Activated B cell treated with CpG ODN at 0.5 μM for 24 hours (primary cell): Measurements from ENCODE around the gene CENPQ. TPM values are rescaled to one million over a fixed set of nuclear protein-coding genes. Genes with fewer than 3 reads are reported as not detected.

ENCODE experiments used
- ATAC-seq: fragments of 200-7000 bp; cut with Tn5 transposase; one replicate; pipeline ENCODE4 v1.10.0; 2021; ENCODE audit warnings: low read depth, mild to moderate bottlenecking, moderate library complexity
- CTCF ChIA-PET: fragments of 350-600 bp; sonication (Branson Sonifier 250); formaldehyde crosslinking; loops from one replicate; lab custom pipeline; 2021; ENCODE audit warnings: antibody characterized with exemption; lab: Charles Lee
- POLR2A ChIA-PET: fragments of 350-600 bp; sonication (Branson Sonifier 250); formaldehyde crosslinking; loops from one replicate; lab custom pipeline; 2021; ENCODE audit warnings: antibody characterized with exemption; lab: Charles Lee
- DNase-seq: peaks from one replicate; pipeline ENCODE4 v3.0.0; 2022
- H3K27ac Mint-ChIP-seq: one replicate; pipeline ENCODE4 v1.8.0; 2020; ENCODE audit warnings: mixed read lengths
- H3K27me3 Mint-ChIP-seq: one replicate; pipeline ENCODE4 v1.8.0; 2021; ENCODE audit warnings: mixed read lengths
- H3K36me3 Mint-ChIP-seq: one replicate; pipeline ENCODE4 v1.8.0; 2021; ENCODE audit warnings: low read depth, mixed read lengths
- H3K4me1 Mint-ChIP-seq: one replicate; pipeline ENCODE4 v1.8.0; 2021; ENCODE audit warnings: mixed read lengths
- H3K4me3 Mint-ChIP-seq: one replicate; pipeline ENCODE4 v1.8.0; 2020; ENCODE audit warnings: mild to moderate bottlenecking, mixed read lengths
- H3K9me3 Mint-ChIP-seq: one replicate; pipeline ENCODE4 v1.8.0; 2020; ENCODE audit warnings: mixed read lengths
- CTCF ChIP-seq: fragments of 200-600 bp; IDR thresholded peaks from one replicate; pipeline ENCODE4 v1.8.0; 2022; ENCODE audit warnings: antibody characterized with exemption, mild to moderate bottlenecking
- intact Hi-C: fragments of 100-400 bp; cut with micrococcal nuclease; formaldehyde crosslinking; loops from one replicate; pipeline ENCODE4 v1.15.1; 2024
- total RNA-seq: library from RNA; stranded (reverse); gene quantifications from 2 replicates; pipeline ENCODE4 v1.2.3, GENCODE V29; 2022

CENPQ gene
- total RNA-seq, 1 donor from 2014 or later = 7.1 TPM

DNA sequence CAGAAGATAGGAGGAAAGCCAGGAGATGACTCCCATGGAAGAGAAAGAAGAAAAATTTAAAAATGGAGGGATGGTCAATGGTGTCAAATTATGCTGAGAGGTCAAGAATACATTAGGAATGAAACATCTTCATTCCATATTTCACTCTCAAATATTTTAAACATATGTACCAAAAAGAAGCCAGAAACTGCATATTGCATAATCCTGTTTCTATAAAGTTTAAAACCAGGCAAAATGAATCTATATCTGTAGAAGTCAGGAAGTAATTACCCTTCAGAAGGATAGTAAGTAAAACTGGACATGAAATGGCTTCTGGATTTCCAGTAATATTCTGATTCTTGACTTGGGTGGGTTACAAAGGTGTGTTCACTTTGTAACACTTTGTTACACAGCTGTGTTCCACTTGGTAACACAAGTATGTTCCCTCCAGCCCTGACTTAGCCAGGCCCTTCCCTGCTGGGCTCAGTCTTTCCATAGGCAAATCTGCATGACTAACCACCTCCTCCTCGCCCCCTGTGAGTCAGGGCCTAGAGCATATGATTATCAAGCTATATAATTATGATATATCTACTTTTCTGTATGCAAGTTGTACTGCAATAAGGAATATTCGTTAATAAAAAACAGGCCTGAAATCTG lies 67.1 kb downstream of the CENPQ start:
- peaks cover 4% of the 10 kb centered on the region for H3K27me3 Mint-ChIP-seq
- intact Hi-C loops = no loop called here
- TF ChIP-seq CTCF = no peak
- H3K4me1 Mint-ChIP-seq = peaks cover 3% of the 10 kb centered on the region
- no peaks in the 10 kb centered on the region for H3K36me3 Mint-ChIP-seq
- POLR2A ChIA-PET = no interaction called here
- no peak for ATAC-seq
- no peak overlapping the region for H3K4me3 Mint-ChIP-seq
- DNase-seq = no peak
- CTCF ChIA-PET = no interaction called here
- H3K27ac Mint-ChIP-seq = no peak overlapping the region
- H3K9me3 Mint-ChIP-seq = no peaks in the 10 kb centered on the region

DNA sequence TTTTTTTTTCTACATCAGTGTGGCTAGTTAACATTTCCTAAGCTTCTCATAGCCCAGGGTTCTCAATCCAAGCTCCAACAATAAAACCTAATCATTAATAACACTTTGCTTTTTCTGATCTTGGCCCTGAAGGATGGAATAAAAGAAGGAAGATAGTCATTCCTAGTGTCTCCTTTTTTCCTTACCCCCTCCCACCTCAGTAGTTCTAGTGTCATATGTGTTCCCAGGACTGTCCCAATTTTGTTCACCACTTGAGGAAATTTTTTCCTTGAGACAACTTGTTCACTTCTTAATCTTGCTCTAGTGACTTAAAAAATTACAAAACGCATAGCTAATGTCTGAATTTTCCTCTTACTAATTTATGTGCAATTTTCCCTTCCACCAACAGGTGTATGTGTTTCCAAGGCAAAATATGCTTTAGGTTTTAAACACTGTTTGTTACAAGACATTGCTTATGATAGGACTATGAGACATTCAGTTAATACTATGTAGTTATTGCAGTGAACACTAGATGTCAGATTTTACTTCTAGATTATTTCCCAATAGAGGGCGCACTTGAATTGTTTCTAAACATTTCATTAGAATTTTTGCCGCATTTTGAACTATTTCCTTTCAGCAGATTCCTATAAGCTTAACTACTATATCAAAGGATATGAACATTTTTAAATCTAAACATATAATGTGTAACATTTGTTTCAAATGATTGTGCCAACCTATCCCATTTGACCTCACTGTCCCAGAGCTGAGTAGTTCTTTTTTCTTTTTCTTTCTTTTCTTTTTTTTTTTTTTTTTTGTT lies 68.8 kb downstream of the CENPQ start:
- Mint-ChIP-seq H3K9me3 (no peaks in the 10 kb centered on the region), H3K27ac (no peak overlapping the region), H3K27me3 (peaks cover 4% of the 10 kb centered on the region), H3K36me3 (no peaks in the 10 kb centered on the region), H3K4me3 (peak overlapping the region; percentile 35), H3K4me1 (peaks cover 3% of the 10 kb centered on the region)
- TF ChIP-seq CTCF = peak; percentile 33
- intact Hi-C loops = loop anchor here (1.0 kb wide), 2 partner anchors 75 to 317 kb away; no protein-coding TSS in a partner anchor
- ChIA-PET POLR2A (no interaction called here), CTCF (interaction anchor here (0.7 to 1.8 kb wide), 6 partner anchors 11 to 320 kb away, joined by 3 to 4 read pairs (median 4); no protein-coding TSS in a partner anchor)
- ATAC-seq = peak; percentile 47
- DNase-seq = no peak

- no peak overlapping the region for H3K4me3 Mint-ChIP-seq
- no peak overlapping the region for H3K27ac Mint-ChIP-seq
- H3K4me1 Mint-ChIP-seq = peaks cover 3% of the 10 kb centered on the region
- no peaks in the 10 kb centered on the region for H3K9me3 Mint-ChIP-seq
- intact Hi-C loops = no loop called here
- H3K27me3 Mint-ChIP-seq = peaks cover 4% of the 10 kb centered on the region
- POLR2A ChIA-PET = no interaction called here
- CTCF ChIA-PET = interaction anchor here (1.0 kb wide), 1 partner anchor 14 kb away, joined by 3 read pairs; the partner anchor contains the start of gene C6orf141
- DNase-seq (no peak), ATAC-seq (no peak)
- no peak for TF ChIP-seq CTCF
- H3K36me3 Mint-ChIP-seq = no peaks in the 10 kb centered on the region
These were observed 72.6 kb downstream of the CENPQ start for GRCh38 chr6:49535795-49536194.

- Mint-ChIP-seq H3K27ac (no peak overlapping the region), H3K9me3 (no peaks in the 10 kb centered on the region), H3K4me3 (no peak overlapping the region), H3K4me1 (no peaks in the 10 kb centered on the region), H3K36me3 (no peaks in the 10 kb centered on the region), H3K27me3 (no peaks in the 10 kb centered on the region)
- ATAC-seq (no peak), DNase-seq (no peak)
- ChIA-PET CTCF (no interaction called here), POLR2A (no interaction called here)
- no peak for TF ChIP-seq CTCF
- intact Hi-C loops = no loop called here
These were observed 75.9 kb downstream of the CENPQ start for GRCh38 chr6:49539102-49539501.

DNA sequence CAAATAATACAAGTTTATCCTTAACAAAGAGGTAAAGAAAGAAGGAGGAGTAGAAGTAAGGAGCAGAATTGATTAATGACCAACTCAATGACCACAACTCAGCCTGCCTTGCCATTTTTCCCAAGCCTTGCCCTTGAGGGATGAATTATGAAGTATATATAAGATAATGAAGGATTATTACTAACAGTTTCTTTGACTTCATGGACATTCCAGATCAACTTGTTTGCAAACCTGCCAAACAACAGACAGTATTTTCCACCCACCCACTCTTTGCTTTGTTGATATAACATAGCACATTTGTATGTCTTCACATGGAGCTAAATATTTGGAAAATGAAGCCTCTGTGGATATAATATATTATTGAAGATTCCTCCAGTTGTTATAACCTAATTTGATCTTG lies 77.4 kb downstream of the CENPQ start:
- TF ChIP-seq CTCF = no peak
- ChIA-PET CTCF (no interaction called here), POLR2A (no interaction called here)
- no peak for DNase-seq
- no peaks in the 10 kb centered on the region for H3K9me3 Mint-ChIP-seq
- no peaks in the 10 kb centered on the region for H3K27me3 Mint-ChIP-seq
- H3K4me3 Mint-ChIP-seq = no peak overlapping the region
- H3K4me1 Mint-ChIP-seq = no peaks in the 10 kb centered on the region
- H3K36me3 Mint-ChIP-seq = no peaks in the 10 kb centered on the region
- intact Hi-C loops = no loop called here
- H3K27ac Mint-ChIP-seq = no peak overlapping the region
- ATAC-seq = no peak
